ENCODE measurements around the gene MYL3.
A peak's percentile ranks its signal among the peaks of the same experiment; 100 is the strongest.

Gene MYL3

DNA sequence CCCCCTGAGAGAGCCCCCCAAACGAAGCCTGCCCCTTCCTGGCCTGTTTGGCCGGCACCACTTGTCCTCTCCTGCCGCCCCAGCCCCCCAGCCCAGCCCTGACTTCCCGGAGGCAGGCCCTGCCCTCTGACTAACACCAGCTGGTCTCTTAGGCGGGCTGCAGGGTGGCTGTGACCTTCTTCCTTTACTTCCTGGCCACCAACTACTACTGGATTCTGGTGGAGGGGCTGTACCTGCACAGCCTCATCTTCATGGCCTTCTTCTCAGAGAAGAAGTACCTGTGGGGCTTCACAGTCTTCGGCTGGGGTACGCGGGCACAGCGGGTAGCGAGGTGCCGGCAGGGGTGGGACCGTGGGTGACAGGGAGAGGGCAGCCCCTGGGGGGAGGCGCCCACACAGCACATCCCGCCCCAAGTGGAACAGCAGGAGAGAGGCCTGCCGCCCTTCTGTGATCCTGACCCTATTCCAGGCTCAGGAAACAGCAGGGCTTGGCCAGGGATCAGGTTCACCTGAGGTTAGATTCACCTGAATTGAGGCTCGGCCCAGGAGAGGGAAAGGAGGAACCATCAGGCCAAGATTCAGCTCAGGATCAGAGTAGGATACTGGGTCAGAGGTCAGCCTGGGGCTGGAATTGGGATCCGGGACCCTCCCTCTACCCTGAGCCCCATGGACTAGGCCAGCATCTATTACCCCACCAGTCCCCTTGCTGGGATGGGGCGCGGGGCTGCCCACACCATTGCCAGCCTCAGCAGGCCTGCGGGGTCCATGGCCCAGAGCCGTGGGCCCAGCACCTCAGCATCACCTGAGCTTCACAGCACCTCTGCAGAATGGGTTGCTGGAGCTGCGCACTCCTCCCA, 36.1 kb upstream of the MYL3 start:
- DNase-seq (ENCODE audit: low read depth in 2 of 2), result no peak

- DNase-seq (ENCODE audit: low read depth in 2 of 2), result no peak
These were observed 35.3 kb upstream of the MYL3 start for GRCh38 chr3:46898321-46899150.

DNA sequence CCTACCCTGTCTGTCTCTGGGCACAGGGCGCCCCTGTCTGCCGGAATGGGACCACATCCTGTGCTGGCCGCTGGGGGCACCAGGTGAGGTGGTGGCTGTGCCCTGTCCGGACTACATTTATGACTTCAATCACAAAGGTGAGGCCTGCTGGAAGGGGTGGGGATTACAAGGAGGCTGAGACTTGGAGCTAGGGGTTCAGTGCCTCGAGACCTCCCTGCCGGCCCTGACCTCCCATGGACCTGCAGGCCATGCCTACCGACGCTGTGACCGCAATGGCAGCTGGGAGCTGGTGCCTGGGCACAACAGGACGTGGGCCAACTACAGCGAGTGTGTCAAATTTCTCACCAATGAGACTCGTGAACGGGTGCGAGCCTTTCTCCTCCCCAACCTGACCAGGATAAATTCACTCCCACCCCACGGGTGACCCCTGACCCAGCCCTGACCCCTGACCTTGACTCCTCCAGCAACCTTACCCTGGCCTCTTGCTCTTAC, 34.6 kb upstream of the MYL3 start:
- no peak for DNase-seq (ENCODE audit: low read depth in 2 of 2)

DNA sequence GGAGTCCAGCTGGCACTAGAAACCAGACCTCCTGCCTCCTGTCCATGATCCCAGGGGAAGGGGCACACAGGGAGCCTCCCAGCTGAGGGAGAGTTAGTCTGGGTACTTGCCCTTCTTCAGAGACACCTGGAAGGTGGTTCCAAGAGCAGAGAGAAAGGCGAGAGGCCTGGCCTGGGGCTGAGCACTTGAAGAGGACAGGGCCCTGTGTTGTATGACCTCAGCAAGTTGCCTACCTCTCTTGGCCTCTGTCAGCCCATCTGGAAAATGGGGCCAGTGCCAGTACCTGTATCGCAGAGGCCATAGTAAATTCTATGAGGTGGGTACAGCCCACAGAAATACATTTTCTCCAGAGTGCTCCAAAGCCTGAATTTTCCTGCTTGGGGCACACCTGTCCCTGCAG, 33.8 kb upstream of the MYL3 start:
- DNase-seq (ENCODE audit: low read depth in 2 of 2), result no peak

- DNase-seq (ENCODE audit: low read depth in 2 of 2), result no peak
These were observed 33.1 kb upstream of the MYL3 start for GRCh38 chr3:46896386-46896785.

DNA sequence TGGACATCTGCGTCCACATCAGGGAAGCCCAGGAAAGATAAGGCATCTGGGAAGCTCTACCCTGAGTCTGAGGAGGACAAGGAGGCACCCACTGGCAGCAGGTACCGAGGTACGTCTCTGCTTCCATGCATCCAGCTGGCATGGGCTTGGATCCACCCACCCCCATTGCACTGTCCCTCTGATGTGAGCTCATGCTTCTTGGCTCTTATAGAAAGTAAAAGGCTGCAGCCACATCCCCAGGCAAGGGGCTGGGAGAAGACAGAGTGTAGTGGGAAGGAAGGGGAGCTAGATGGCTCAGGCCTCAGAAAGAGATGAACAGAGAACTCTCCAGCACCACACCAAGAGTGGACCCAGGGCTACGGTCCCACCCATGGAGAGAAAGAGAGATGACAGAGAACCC, 32.5 kb upstream of the MYL3 start:
- DNase-seq (ENCODE audit: low read depth in 2 of 2), result no peak

DNA sequence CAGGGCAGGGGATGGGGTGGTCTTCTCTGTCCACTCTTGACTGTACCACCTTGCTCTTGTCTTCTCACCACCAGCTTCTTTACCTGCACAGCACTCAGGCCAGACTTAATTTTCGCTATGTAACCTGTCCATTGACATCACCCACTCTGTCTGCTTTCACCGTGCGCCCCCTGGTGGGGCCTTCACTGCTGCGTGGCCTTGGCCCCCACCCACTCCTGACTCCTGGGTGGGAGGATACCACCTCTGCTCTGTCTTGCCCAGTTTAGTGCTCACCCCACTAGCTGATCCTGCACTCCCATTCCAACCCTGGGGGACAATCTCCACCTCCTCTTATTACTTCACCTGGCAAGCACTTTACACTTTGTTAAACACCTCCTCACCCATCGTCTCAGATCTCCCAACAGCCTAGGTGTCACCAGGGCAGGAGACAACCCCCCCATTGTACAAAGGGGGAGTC, 32.0 kb upstream of the MYL3 start:
- peak; percentile 66 to 75 for DNase-seq (ENCODE audit: low read depth in 2 of 2)

- no peak for DNase-seq (ENCODE audit: low read depth in 2 of 2)
These were observed 31.0 kb upstream of the MYL3 start for GRCh38 chr3:46894256-46894655.

- no peak for DNase-seq (ENCODE audit: low read depth in 2 of 2)
These were observed 30.5 kb upstream of the MYL3 start for GRCh38 chr3:46893763-46894162.

DNA sequence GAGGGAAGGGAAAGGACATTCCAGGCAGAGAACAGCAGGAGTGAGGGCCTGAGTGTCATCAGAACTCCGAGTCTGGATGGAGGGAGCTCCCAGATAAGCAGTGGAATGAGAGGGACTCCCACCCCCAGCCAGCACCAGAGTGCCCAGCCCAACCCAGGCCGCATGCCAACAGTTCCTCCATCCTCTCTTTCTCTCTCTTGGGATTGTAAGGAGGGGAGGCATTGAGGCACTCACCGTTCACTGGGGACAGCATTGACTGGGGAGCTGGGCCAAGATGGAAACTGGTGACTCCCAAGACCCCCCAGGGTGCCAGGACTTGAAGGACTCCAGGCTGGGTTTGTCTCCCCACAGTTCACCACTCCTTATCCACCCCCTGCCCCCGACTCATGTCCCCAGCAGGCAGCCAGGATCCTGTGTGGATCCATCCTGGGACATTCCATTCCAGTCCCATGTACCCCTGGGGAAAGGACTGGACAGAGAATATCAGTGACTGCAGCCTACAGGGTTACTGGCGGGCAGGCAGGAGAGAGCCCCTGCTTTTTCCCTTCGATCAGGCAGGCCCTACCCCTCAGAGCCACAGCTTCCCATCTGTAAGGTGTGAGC, 30.0 kb upstream of the MYL3 start:
- DNase-seq (ENCODE audit: low read depth in 2 of 2), result no peak

- DNase-seq (ENCODE audit: low read depth in 2 of 2), result no peak
These were observed 29.3 kb upstream of the MYL3 start for GRCh38 chr3:46892285-46893145.

GRCh38 chr3:46891132-46891531, 27.9 kb upstream of the MYL3 start:
- no peak for DNase-seq (ENCODE audit: low read depth in 2 of 2)

DNA sequence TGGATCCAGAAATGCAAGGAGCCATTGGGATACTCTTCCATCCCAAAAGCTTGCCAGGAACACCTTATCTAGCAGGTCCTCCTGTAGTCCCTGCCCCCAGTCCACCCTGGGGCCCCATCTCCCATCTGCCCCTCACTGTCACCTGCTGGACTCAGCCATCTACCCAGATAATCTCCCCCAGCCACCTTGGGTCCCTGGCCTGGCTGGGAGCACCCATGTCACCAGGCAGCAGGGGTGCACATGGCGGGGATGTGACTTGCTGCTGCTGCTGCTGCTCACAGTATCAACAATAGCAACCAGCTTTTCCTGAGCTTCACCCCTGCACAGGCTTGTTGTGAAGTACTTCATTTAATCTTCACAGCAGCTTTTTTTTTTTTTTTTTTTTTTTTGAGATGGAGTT, 26.9 kb upstream of the MYL3 start:
- no peak for DNase-seq (ENCODE audit: low read depth in 2 of 2)

DNA sequence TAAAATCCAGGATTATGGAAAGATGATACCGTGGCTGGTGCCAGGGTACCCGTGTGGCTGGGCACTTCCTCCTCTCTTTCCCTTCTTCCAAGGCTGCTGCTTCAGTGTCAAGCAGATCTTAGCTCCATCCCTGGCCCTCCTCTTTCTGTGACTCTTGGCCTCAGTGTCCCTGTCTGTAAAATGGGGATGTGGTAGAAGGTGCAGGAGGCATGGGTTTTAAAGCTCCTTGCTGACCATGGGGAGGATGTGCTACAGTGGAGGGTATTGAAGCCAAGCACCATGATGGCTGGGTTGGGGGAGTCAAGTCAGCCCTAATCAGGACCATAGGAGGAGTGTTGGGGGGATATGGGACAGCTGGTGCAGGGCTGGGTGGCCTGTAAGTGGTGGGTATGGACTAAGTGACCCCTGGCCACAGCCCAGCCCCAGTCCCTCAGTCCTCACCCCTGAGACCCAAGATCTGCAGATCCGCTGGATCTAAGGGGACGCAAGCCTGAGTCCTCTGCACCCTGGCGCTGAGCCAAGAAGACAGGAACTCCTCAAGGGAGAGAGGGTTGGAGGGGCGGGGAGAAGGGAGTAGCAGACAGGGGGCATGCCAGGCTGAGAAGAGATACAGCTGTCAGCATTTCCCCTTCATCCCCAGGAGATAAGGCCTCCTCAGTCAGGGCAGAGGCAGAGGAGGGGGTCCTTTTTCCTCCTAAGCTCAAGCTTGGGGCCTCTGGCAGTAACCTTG, 26.3 kb upstream of the MYL3 start:
- no peak for DNase-seq (ENCODE audit: low read depth in 2 of 2)

- no peak for DNase-seq (ENCODE audit: low read depth in 2 of 2)
These were observed 25.5 kb upstream of the MYL3 start for GRCh38 chr3:46888705-46889104.

GRCh38 chr3:46887980-46888494, 24.8 kb upstream of the MYL3 start:
- no peak for DNase-seq (ENCODE audit: low read depth in 2 of 2)

GRCh38 chr3:46885612-46886011, 22.4 kb upstream of the MYL3 start:
- DNase-seq (ENCODE audit: low read depth in 2 of 2), result no peak

DNA sequence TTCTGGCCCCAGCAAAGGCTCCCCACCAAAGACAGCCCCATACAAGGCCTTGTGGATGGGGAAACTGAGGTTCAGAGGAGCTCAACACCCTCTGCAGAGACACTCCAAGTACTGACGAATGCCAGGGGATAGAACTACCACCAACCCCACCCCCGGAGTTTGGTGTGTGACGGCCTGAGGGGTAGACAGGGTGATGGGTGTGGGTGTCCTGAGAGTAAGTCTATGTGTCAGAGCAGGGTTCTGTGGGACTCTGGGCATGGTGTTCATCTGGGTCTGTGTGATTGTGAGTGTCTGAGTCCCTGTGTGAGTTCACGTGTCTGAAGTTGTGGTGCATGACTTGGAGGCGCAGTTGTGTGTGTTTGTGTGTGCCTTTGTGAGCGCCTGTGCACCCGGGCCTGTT, 21.7 kb upstream of the MYL3 start:
- no peak for DNase-seq (ENCODE audit: low read depth in 2 of 2)

GRCh38 chr3:46884427-46884826, 21.2 kb upstream of the MYL3 start:
- no peak for DNase-seq (ENCODE audit: low read depth in 2 of 2)

DNA sequence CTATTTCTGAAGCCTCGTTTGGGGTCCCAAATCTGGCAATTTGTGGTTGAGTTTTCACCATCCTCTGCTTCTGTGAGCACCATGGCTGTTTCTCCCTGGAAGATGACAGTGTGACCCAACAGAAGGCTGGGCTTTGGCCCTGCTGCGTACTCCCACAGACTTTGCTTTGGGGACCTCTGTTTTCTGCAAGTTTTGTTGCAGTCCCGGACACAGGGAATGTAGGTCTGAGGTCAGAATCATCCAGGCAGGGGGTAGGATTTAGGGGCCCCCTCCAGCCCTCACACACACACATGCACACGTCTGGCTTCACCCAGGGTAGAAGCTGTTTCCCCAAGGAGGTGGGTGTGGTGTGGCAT, 20.6 kb upstream of the MYL3 start:
- DNase-seq (ENCODE audit: low read depth in 2 of 2), result no peak

All from stimulated activated CD4-positive, alpha-beta T cell treated with anti-CD3 and anti-CD28 coated beads, Interleukin-4, amount 100 ng/mL, for 48 hours (primary cell).